Measurements from ENCODE around the gene FAM131B. TPM values are rescaled to one million over a fixed set of nuclear protein-coding genes. Genes with fewer than 3 reads are reported as not detected.

The FAM131B gene
- total RNA-seq, 4 donors from 2014 or later, result 1.2 to 10.6 (median 6.5) TPM

- Histone ChIP-seq H3K4me3 (no peak overlapping the region), H3K9me3 (no peaks in the 10 kb centered on the region), H3K27ac (peak overlapping the region; percentile 98 to 99), H3K27me3 (no peaks in the 10 kb centered on the region), H3K4me1 (peaks cover 27 to 44% of the 10 kb centered on the region in 2 donors), H3K36me3 (no peaks in the 10 kb centered on the region)
- DNase-seq, result peak in 1 of 2 donors; percentile 22
- TF ChIP-seq, protein P1, sequence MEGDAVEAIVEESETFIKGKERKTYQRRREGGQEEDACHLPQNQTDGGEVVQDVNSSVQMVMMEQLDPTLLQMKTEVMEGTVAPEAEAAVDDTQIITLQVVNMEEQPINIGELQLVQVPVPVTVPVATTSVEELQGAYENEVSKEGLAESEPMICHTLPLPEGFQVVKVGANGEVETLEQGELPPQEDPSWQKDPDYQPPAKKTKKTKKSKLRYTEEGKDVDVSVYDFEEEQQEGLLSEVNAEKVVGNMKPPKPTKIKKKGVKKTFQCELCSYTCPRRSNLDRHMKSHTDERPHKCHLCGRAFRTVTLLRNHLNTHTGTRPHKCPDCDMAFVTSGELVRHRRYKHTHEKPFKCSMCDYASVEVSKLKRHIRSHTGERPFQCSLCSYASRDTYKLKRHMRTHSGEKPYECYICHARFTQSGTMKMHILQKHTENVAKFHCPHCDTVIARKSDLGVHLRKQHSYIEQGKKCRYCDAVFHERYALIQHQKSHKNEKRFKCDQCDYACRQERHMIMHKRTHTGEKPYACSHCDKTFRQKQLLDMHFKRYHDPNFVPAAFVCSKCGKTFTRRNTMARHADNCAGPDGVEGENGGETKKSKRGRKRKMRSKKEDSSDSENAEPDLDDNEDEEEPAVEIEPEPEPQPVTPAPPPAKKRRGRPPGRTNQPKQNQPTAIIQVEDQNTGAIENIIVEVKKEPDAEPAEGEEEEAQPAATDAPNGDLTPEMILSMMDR (IDR thresholded peaks at IDR 0.05), result no peak
- intact Hi-C loops (cut with DNase I; ENCODE audit: low total_unique reads), result no loop called here
Measured at GRCh38 chr7:143390773-143391317, 28.3 kb upstream of the FAM131B start.

GRCh38 chr7:143390104-143390772 is 27.7 kb upstream of the FAM131B start:
- no peaks in the 10 kb centered on the region for H3K27me3 ChIP-seq
- no peaks in the 10 kb centered on the region for H3K9me3 ChIP-seq
- TF ChIP-seq, protein P1 (IDR thresholded peaks at IDR 0.05), result no peak
- TF ChIP-seq POLR2A (IDR thresholded peaks at IDR 0.05), result no peak
- no peak overlapping the region for H3K4me3 ChIP-seq
- peaks cover 27 to 44% of the 10 kb centered on the region in 2 donors for H3K4me1 ChIP-seq
- no peaks in the 10 kb centered on the region for H3K36me3 ChIP-seq
- no peak for DNase-seq
- intact Hi-C loops (cut with DNase I; ENCODE audit: low total_unique reads), result no loop called here
- H3K27ac ChIP-seq, result peak overlapping the region; percentile 98 to 99

- Histone ChIP-seq H3K9me3 (no peaks in the 10 kb centered on the region), H3K4me1 (peaks cover 27 to 44% of the 10 kb centered on the region in 2 donors), H3K27ac (peak overlapping the region; percentile 98 to 99), H3K27me3 (no peaks in the 10 kb centered on the region), H3K4me3 (no peak overlapping the region), H3K36me3 (no peaks in the 10 kb centered on the region)
- DNase-seq, result peak in 1 of 2 donors; percentile 25
- TF ChIP-seq, protein P1 (IDR thresholded peaks at IDR 0.05), result no peak
- no peak for TF ChIP-seq POLR2A (IDR thresholded peaks at IDR 0.05)
- intact Hi-C loops (cut with DNase I; ENCODE audit: low total_unique reads), result no loop called here
Measured at GRCh38 chr7:143389316-143390103, 27.0 kb upstream of the FAM131B start.

DNA sequence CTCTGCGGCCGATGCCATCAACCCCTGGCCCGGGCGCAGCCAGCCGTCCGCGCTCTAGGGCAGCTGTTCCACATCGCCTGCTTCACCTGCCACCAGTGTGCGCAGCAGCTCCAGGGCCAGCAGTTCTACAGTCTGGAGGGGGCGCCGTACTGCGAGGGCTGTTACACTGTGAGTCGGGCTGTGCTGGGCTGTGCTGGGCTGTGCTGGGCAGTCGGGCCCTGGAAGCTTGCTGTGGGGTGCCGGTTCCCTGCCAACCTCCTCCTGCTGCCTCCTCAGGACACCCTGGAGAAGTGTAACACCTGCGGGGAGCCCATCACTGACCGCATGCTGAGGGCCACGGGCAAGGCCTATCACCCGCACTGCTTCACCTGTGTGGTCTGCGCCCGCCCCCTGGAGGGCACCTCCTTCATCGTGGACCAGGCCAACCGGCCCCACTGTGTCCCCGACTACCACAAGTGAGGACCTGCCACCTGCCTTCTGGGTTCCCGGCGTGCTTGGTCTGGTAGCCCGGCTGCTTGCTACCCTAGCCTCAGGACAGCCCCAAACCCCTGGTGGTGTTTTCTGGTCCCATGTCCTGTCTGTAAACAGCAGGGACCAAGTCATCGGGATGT is 26.1 kb upstream of the FAM131B start:
- peak in 1 of 2 donors; percentile 26 for DNase-seq
- H3K4me1 ChIP-seq, result peaks cover 27 to 46% of the 10 kb centered on the region in 2 donors
- H3K27me3 ChIP-seq, result no peaks in the 10 kb centered on the region
- intact Hi-C loops (cut with DNase I; ENCODE audit: low total_unique reads), result no loop called here
- peak overlapping the region; percentile 98 to 99 for H3K27ac ChIP-seq
- no peak overlapping the region for H3K4me3 ChIP-seq
- no peak for TF ChIP-seq POLR2A (IDR thresholded peaks at IDR 0.05)
- TF ChIP-seq, protein P1 (IDR thresholded peaks at IDR 0.05), result no peak
- H3K9me3 ChIP-seq, result no peaks in the 10 kb centered on the region
- H3K36me3 ChIP-seq, result no peaks in the 10 kb centered on the region

All from uterus (tissue), 4 donors.